ENCODE measurements around the gene DGKA.

GRCh38 chr12:55995366-55995765 is 64.4 kb downstream of the DGKA start:
- no peak for TF ChIP-seq CTCF (conservative IDR thresholded peaks at IDR 0.05; ENCODE audit: low read depth, low read length)
- TF ChIP-seq EZH2 (IDR thresholded peaks at IDR 0.05; ENCODE audit: low read length, unreplicated experiment): no peak

All from PC-3 (cell line).